Measurements from ENCODE around the gene CRK. TPM values are rescaled to one million over a fixed set of nuclear protein-coding genes. Genes with fewer than 3 reads are reported as not detected.
A peak's percentile ranks its signal among the peaks of the same experiment; 100 is the strongest.
"Not testable (repeated sequence)": the region's sequence is repeated elsewhere in the genome, so short reads cannot be mapped to it uniquely, and the experiment has no call there.

CRK gene
- total RNA-seq, 2 donors from 2014 or later = 50.5 to 52.3 TPM

DNA sequence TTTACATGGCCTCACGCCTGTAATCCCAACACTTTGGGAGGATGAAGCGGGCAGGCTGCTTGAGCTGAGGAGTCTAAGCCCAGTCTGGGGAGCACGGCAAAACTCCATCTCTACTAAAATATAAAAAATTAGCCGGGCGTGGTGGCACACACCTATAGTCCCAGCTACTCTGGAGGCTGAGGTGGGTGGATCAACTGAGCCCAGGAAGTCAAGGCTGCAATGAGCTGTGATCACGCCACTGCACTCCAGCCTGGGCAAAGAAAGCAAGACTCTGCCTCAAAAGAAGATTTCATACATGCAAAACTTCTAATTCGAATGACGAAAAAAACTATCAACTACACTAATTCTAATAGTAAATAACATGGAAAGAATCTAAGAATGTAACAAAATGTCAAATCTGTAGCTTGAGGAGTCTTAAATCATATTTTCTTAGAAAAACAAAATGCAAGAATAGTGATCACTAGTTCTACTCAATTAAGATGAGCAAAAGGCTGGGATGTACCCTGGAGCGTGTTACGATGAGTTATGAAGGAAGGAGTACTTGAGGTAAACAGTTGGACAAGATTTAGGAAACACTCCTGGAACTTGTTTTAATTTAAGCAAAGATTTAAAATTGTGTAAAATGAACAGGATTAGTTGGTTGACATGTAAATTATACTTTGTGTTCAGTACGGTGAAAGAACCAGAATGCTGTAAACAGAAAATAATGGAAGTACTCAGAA lies 76.7 kb downstream of the CRK start:
- no peak overlapping the region for H3K27ac ChIP-seq (ENCODE audit: low read depth, low read length)
- H3K4me1 Mint-ChIP-seq = peaks cover 30% of the 10 kb centered on the region
- WGBS, 2 experiments (ENCODE audit: insufficient coverage in 1 of 2, insufficient read length in 1 of 2) = 95% methylated on average over 6 to 9 of the region's 11 CpGs

DNA sequence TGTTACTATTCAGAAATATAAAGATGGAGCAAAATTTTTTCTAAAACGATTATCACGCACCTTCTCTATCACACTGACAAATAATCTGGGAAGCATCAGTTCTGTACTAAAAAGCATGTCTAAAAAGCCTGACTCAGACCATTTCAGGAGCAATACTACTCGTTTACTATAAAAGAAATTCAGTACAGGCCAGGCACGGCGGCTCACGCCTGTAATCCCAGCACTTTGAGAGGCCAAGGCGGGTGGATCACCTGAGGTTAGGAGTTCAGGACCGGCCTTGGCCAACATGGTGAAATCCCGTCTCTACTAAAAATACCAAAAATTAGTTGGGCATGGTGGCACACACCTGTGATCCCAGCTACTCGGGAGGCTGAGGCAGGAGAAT lies 77.6 kb downstream of the CRK start:
- not testable (repeated sequence) for H3K9me3 ChIP-seq (ENCODE audit: control insufficient read depth, low read length); H3K9me3 Mint-ChIP-seq; H3K27ac ChIP-seq (ENCODE audit: low read depth, low read length); H3K4me3 ChIP-seq (ENCODE audit: low read length); DNase-seq; H3K27ac Mint-ChIP-seq; H3K9ac ChIP-seq (ENCODE audit: extremely low read depth, low read length, poor library complexity, severe bottlenecking); H3K27me3 ChIP-seq (ENCODE audit: control insufficient read depth, insufficient read depth, low read length, poor library complexity, severe bottlenecking); H3K4me3 Mint-ChIP-seq; H3K27me3 Mint-ChIP-seq (ENCODE audit: insufficient read depth); H3K4me1 ChIP-seq (ENCODE audit: control insufficient read depth, insufficient read depth, low read length)
- WGBS, 2 experiments (ENCODE audit: insufficient coverage in 1 of 2, insufficient read length in 1 of 2) = 94 to 96% methylated on average over 8 to 10 of the region's 10 CpGs
- peaks cover 73% of the 10 kb centered on the region for H3K36me3 ChIP-seq (ENCODE audit: control insufficient read depth, insufficient read depth, low read length)
- Mint-ChIP-seq H3K36me3 (ENCODE audit: low read depth) (peaks cover 33% of the 10 kb centered on the region), H3K4me1 (peaks cover 31% of the 10 kb centered on the region)

More for the DNA sequence above, 76.7 kb downstream of the CRK start:
- no peaks in the 10 kb centered on the region for H3K27me3 ChIP-seq (ENCODE audit: control insufficient read depth, insufficient read depth, low read length, poor library complexity, severe bottlenecking)
- Mint-ChIP-seq H3K27ac (peak overlapping the region; percentile 71), H3K27me3 (ENCODE audit: insufficient read depth) (no peaks in the 10 kb centered on the region), H3K36me3 (ENCODE audit: low read depth) (peaks cover 24% of the 10 kb centered on the region), H3K9me3 (no peaks in the 10 kb centered on the region), H3K4me3 (no peak overlapping the region)
- TF ChIP-seq, protein P1, sequence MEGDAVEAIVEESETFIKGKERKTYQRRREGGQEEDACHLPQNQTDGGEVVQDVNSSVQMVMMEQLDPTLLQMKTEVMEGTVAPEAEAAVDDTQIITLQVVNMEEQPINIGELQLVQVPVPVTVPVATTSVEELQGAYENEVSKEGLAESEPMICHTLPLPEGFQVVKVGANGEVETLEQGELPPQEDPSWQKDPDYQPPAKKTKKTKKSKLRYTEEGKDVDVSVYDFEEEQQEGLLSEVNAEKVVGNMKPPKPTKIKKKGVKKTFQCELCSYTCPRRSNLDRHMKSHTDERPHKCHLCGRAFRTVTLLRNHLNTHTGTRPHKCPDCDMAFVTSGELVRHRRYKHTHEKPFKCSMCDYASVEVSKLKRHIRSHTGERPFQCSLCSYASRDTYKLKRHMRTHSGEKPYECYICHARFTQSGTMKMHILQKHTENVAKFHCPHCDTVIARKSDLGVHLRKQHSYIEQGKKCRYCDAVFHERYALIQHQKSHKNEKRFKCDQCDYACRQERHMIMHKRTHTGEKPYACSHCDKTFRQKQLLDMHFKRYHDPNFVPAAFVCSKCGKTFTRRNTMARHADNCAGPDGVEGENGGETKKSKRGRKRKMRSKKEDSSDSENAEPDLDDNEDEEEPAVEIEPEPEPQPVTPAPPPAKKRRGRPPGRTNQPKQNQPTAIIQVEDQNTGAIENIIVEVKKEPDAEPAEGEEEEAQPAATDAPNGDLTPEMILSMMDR (conservative IDR thresholded peaks at IDR 0.05) = no peak
- no peak overlapping the region for H3K9ac ChIP-seq (ENCODE audit: extremely low read depth, low read length, poor library complexity, severe bottlenecking)
- DNase-seq = no peak
- no peaks in the 10 kb centered on the region for H3K9me3 ChIP-seq (ENCODE audit: control insufficient read depth, low read length)
- H3K36me3 ChIP-seq (ENCODE audit: control insufficient read depth, insufficient read depth, low read length) = peaks cover 71% of the 10 kb centered on the region
- no peaks in the 10 kb centered on the region for H3K4me1 ChIP-seq (ENCODE audit: control insufficient read depth, insufficient read depth, low read length)
- H3K4me3 ChIP-seq (ENCODE audit: low read length) = no peak overlapping the region

DNA sequence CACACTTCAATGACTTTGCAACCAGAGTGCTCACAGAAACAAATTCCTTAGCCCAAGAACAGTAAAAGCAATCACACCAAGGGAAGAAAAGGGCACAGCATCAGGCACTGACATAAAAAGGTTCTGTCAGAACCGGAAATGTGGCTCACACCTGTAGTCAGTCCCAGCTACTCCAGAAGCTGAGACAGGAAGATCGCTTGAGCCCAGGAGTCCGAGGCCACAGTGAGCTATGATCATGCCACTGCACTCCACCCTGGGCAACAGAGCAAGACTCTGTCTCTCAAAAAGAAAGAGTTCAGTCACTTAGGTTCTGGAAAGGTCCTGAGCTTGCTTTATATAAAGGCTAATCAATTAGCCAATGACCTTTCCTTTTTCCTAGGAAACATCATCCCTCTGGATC lies 78.7 kb downstream of the CRK start:
- no peaks in the 10 kb centered on the region for H3K9me3 ChIP-seq (ENCODE audit: control insufficient read depth, low read length)
- H3K4me1 ChIP-seq (ENCODE audit: control insufficient read depth, insufficient read depth, low read length) = no peaks in the 10 kb centered on the region
- Mint-ChIP-seq H3K36me3 (ENCODE audit: low read depth) (peaks cover 38% of the 10 kb centered on the region), H3K27me3 (ENCODE audit: insufficient read depth) (no peaks in the 10 kb centered on the region), H3K4me3 (no peak overlapping the region), H3K27ac (peak overlapping the region; percentile 21), H3K4me1 (peaks cover 33% of the 10 kb centered on the region), H3K9me3 (no peaks in the 10 kb centered on the region)
- H3K36me3 ChIP-seq (ENCODE audit: control insufficient read depth, insufficient read depth, low read length) = peaks cover 76% of the 10 kb centered on the region
- H3K27ac ChIP-seq (ENCODE audit: low read depth, low read length) = no peak overlapping the region
- H3K4me3 ChIP-seq (ENCODE audit: low read length) = no peak overlapping the region
- TF ChIP-seq, protein P1 (conservative IDR thresholded peaks at IDR 0.05) = no peak
- no peaks in the 10 kb centered on the region for H3K27me3 ChIP-seq (ENCODE audit: control insufficient read depth, insufficient read depth, low read length, poor library complexity, severe bottlenecking)
- H3K9ac ChIP-seq (ENCODE audit: extremely low read depth, low read length, poor library complexity, severe bottlenecking) = no peak overlapping the region
- WGBS, 2 experiments (ENCODE audit: insufficient coverage in 1 of 2, insufficient read length in 1 of 2) = 90 to 98% methylated on average over 3 of the region's 3 CpGs
- no peak for DNase-seq
